Renal cortex interstitium (tissue), 11 donors: Measurements from ENCODE around the gene RNF115. TPM values are rescaled to one million over a fixed set of nuclear protein-coding genes. Genes with fewer than 3 reads are reported as not detected.
"Not testable (repeated sequence)": the region's sequence is repeated elsewhere in the genome, so short reads cannot be mapped to it uniquely, and the experiment has no call there.

Source experiments
- DNase-seq, 11 donors: peaks; one replicate each; pipeline ENCODE4 v3.0.0-alpha.2; 2013; ENCODE audit warnings: low read depth in 9 of 11, low spot score in 4 of 11; ENCODE audit errors: extremely low read depth in 1 of 11
- polyA plus RNA-seq, 3 donors: library from polyadenylated mRNA; unstranded; fragments of 120-200 nt; gene quantifications; one replicate each; pipeline ENCODE4 v1.2.1, GENCODE V29; 2013; ENCODE audit not compliant: insufficient read length in 3 of 3

The RNF115 gene
- polyA plus RNA-seq, 3 donors: 13.2 to 22.0 (median 16.7) TPM

DNA sequence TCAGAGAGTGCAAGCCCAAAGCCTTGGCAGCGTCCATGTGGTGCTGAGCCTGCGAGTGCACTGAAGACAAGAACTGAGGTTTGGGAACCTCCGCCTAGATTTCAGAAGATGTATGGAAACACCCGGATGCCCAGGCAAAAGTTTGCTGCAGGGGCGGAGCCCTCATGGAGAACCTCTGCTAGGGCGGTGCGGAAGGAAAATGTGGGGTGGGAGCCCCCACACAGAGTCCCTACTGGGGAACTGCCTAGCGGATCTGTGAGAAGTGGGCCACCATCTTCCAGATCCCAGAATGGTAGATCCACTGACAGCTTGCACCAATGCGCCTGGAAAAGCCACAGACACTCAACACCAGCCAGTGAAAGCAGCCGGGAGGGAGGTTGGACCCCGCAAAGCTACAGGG, 62.4 kb downstream of the RNF115 start:
- not testable (repeated sequence) for DNase-seq

DNA sequence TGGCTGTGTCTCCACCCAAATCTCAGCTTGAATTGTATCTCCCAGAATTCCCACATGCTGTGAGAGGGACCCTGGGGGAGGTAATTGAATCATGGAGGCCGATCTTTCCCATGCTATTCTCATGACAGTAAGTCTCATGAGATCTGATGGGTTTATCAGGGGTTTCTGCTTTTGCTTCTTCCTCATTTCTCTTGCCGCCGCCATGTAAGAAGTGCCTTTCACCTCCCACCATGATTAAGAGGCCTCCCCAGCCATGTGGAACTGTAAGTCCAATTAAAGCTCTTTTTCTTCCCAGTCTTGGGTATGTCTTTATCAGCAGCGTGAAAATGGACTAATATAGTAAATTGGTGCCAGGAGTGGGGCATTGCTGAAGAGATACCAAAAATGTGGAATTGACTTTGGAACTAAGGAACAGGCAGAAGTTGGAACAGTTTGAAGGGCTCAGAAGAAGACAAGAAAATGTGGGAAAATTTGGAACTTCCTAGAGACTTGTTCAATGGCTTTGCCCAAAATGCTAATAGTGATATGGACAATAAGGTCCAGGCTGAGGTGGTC, 63.4 kb downstream of the RNF115 start:
- DNase-seq: not testable (repeated sequence)

DNA sequence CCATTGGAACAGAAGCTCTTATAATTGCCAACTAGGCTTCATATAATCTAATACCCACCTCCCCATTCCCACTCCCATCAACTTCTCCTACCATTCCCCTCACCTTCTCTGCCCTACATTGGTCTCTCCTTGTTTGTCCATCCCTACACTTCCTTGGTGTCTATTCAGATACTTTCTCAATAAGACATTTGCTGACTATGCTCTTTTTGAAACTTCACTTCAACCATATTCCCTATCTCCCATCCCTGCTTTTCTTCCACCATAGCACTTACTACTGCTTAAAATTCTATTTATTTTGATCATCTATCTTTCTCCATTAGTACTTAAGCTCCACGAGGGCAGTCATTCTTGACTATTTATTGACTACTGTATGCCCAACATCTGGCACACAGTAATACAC, 64.2 kb downstream of the RNF115 start:
- DNase-seq: no peak

DNA sequence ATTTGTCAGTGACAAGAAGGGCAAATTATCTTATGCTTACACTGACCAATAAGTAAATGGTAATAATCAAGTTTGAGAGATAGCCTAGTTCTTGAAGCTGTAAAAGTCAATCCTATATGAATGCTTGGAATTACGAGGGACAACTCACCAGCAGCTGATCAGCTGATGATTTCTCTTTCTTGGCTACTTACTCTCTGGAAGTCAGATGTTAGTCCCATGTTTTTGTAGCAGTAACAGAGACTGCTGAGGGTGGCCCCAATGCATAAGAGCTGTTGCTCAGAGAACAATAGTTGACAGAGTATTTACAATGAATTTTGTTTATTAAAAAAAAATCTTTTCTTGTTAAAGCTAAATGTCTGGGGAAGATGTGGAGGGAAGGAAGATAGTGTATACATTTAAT, 65.3 kb downstream of the RNF115 start:
- DNase-seq: no peak

DNA sequence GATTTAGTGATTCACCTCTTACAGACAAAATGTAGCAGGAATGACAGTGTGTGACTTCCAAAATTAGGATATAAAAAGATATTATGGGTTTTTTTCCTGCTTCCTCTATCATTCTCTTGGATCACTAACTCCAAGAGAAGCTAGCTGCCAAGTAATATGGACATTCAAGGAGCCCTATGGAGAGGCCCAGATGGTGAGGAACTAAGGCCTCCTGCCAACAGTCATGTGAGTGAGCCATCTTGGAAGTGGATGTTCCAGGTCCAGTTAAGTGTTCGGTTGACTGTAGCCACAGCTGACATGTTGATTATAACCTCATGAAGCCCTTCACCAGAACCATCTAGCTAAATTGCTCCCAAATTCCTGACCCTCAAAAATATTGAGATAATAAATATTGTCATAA, 65.8 kb downstream of the RNF115 start:
- DNase-seq: no peak

DNA sequence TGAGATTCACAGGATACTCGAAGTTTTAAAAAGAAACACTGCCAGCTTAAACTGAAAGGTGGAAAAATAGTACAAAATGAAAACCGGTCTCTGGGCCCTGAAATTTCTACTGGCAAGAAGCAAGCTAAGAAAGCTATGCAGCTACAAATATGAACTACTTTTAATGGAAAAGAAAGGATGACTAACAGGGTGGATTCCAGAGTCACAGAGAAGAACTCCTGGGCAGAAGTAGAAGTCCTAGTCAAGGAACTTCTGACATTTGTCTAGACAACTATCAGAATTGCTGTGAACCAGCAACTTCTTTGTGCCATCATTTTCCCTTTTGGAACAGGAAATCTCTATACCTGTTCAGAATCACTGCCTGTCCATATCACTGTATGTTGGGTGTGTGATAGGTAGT, 66.5 kb downstream of the RNF115 start:
- DNase-seq: no peak

DNA sequence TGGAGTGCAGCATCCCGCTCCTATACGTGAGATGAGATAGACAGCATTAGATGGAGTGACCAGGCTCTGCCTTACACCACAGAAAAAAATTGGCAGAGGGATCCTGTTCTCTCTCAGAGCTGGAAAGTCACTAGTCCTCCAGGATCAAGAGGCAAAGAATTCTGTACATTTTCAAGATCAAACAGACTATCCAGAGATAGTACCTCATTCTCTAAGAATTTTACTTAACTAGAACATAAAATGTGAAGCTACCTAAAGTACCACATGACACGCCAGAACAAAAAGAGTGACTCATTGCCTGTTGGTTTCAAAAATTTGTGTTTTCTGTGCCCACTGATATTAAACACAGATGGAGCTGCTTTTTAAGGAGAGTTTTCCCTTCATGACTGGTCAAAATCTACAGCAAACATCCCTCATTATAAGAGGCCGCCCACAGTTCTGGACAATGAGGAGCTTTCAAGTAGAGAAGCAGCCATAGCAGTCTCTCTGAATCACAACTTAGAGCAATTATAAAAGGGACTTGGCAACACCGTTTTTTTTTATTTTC, 72.3 kb downstream of the RNF115 start:
- no peak for DNase-seq

DNA sequence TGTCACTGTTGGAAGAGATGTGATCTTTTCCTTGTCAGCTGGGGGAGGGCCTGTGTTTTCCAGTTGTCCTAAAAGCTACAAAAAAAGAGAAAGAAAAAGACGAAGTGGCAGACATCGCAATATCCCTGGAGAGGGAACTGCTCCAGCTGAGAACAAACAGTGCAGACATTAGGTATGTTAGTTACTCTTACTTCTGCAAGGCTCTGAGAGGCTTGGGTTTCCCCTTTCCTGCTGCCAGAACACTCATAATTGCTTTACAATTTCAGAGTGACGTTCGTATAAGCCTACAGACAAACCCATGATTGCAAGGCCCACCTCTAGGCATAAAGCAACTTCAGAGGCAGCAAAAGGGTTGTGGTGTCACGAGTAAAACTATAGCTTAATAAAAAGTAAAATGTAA, 73.5 kb downstream of the RNF115 start:
- no peak for DNase-seq

DNA sequence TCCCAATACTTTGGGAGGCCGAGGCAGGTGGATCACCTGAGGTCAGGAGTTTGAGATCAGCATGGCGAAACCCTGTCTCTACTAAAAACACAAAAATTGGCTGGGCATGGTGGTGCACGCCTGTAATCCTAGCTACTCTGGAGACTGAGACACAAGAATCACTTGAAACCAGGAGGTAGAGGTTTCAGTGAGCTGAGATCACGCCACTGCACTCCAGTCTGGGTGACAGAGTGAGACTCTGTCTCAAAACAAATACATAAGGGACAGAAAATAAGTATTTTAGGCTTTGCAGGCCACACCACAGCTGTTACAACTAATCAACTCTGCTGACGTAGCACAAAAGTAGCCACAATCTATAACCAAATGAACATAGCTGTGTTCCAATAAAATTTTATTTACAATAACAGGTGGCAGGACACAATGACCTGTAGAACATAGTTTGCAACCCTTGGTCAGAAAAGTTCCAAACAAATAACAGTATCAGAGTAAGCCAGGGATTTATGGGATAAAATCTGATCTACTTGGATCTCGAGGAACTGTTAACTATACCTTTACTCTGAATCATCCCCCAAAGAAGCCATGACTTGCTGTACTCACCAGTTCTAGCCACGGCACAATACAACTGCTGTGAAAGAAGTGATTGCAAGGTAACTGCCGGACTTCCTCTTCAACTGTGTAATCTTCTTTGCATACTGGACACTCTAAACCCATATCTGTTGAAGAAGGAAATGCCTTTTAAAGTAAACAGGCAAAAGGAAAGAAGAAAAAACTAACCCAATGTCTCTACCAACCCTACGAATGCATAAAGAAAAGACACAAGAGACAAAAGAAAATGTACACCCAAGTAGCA, 76.3 kb downstream of the RNF115 start:
- no peak for DNase-seq

DNA sequence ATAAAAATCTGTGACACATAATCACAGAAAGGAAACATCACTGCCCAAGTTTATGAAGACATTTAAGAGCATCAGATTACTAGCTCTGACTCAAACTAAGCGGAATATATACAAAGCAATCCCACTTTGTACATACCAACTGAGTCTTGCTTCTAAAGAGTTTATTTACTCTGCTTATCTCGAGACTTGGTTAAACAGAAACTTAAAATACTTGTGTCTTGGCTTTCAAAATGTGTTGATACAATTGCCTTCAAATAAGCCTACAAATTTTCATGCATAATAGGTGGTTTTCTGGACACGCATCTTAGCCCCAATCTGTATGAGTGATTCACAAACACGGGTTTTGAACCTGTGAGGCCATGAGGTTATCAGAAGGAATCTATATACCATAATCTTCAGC, 83.6 kb downstream of the RNF115 start:
- no peak for DNase-seq

DNA sequence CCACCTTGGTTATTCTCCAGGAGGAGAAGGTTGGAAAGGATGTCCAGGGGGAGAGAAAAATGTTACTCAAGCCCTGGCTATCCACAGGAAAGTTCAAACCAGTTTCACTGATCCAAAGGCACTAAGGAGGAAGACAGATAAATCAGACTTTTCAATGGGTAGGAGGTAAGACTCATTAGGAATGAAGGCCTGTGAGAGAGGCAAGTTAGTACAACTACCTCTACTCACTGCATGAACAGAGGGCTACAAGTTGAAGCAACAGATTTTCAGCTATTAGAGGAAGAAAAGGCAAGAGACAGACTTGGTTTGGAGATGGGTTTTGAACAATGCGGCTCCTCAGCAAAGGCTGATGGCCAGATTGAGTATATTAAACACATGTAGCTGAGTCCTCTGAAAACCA, 87.7 kb downstream of the RNF115 start:
- no peak for DNase-seq

DNA sequence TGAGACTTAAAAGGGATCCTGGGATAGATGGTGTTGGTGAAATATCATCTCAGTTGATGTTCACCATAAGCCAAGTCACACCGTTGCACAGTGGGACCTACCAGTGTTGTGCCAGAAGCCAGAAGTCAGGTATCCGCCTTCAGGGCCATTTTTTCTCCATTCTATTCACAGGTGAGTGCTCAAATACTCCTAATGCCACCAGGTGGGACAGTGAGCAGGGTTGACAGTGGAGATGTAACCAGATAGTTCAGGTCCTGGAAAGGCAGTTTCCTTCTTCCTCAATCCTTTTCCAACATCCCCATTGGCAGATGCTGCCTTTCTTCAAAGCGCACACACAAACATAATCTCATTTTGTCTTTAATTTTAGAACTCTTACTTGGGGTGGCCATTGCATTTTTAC, 93.0 kb downstream of the RNF115 start:
- DNase-seq: no peak

DNA sequence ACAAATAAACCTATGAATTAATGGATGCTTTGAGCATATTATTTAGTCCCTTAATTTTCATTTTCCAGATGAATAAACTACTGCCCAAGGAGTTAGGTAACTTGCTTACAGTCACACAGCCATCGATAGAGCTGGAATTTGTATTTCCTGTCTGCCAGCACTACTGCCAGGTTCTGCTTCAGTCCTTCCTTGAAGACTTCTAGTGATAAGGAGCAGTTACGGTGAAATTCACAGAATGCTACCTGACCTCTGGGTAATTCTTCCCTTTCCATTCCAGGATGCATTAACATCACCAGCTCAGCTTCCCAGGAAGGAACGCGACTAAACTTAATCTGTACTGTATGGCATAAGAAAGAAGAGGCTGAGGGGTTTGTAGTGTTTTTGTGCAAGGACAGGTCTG, 93.4 kb downstream of the RNF115 start:
- no peak for DNase-seq

DNA sequence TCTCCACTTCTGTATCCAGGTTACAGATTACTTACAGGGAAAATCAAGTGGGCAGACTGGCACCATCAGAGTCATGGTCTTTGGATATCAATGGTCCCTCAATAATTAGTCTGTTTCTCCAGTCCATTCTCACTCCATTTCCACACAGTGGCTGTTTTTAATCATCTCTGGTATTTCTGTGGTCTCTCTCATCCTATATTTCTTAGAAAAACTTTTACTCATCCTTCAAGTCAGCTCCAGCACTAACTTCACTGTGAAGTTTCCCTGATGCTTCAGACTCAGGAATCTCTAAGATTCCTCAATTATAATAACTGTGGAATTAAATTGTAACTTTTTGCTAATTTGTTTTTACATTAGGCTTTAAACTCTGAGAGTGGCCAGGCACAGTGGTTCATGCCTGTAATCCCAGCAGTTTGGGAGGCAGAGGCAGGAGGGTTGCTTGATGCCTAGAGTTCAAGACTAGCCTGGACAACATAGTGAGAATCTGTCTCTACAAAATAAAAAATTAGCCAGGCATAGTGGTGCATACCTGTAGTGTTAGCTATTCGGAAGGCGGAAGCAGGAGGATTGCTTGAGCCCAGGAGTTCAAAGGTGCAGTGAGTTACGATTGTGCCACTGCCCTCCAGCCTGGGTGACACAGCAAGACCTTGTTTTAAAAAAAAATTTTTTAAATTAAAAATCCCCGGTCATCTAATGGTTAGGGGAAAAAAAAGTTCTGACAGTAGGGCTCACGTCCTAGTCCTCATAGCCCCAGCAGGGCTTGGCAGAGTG, 94.0 kb downstream of the RNF115 start:
- no peak for DNase-seq

DNA sequence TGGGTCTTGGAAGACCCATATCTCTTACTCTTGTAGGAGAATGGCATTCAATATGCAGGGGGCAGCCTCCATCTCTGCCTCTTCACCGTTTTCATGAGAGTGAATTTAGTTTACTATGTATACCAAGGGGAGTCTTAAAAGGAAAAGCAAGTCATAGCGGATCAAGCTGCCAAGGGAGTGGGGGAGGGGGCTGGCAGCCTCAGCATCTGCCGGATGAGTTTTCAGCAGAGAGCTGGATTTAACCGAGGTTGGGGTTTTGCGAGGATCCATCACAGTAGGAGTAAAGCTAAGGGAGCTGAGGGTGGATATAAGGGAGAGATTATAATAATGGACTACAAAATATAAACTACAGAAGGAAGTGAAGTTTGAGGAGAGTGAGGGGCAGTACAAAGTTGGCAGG, 94.7 kb downstream of the RNF115 start:
- no peak for DNase-seq

DNA sequence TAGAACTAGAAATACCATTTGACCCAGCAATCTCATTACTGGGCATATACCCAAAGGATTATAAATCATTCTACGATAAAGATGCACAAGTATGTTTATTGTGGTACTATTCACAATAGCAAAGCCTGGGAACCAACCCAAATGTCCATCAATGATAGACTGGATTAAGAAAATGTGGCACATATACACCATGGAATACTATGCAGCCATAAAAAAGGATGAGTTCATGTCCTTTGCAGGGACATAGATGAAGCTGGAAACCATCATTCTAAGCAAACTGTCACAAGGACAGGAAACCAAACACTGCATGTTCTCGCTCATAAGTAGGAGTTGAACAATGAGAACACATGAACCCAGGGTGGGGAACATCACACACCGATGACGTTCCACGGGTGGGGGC, 97.7 kb downstream of the RNF115 start:
- not testable (repeated sequence) for DNase-seq

DNA sequence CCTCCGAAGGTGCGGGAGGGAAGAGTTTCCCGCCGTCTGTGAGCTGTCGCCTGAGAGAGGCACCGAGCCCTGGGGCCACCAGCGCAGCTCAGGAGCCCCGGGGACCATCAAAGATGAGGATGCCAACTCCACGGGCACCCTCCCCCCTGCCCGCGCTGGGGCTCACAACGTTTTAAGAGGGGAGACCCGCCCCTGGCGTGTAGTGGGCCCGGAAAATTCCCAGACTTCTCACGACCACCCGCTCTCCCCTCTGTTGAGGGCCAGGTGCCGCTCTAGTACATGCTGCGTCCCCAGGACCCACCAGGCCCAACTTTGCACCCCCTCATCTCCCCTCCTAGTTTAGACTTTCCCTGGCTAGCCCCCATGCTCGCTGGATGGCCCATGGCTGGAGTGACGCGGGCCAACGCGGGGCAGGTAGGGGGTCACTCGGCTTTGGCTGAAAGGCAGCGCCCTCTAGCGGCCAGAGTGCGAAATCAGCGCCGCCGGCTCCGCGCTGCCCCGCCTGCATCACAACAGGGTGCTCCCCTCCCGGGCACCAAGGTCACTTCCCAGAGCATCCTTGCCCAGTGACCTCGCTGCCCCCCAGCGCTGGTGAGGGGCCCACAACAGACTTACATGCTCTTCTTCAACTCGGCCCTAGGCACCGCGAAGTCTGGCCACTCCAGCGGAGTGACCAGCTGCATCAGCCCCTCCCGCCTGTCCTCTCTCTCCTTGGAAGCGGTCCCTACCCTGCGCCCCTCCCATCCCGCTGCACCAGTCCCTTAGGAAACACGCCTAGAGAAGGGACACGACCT, 102.8 kb downstream of the RNF115 start:
- peak in 8 of 11 donors; percentile 26 to 65 (median 48) for DNase-seq

DNA sequence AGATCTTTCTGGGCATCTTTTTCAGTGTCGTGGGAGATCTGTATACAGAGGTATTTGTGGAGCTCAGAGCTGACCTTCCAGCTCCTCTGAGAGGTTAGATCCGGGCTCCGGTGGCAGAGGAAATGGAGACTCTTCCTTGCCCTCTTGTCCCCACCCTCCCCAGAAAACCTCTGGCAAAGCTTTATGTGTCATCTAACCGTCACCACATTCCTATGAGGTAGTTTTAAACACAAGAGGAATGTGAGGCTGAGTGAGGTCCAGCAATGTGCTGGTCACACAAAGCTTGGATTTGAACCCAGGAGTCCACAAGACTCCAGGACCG, 103.4 kb downstream of the RNF115 start:
- DNase-seq: no peak
